CD4-positive, alpha-beta memory T cell (primary cell): ENCODE data around the gene ACTRT2. TPM values are rescaled to one million over a fixed set of nuclear protein-coding genes. Genes with fewer than 3 reads are reported as not detected.
A peak's percentile ranks its signal among the peaks of the same experiment; 100 is the strongest.

ENCODE experiments used
- CTCF ChIA-PET: fragments of 350-600 bp; sonication (Branson Sonifier 250); formaldehyde crosslinking; loops from one replicate; lab custom pipeline; 2021; ENCODE audit warnings: inconsistent platforms; ENCODE audit not compliant: partially characterized antibody; lab: Charles Lee
- POLR2A ChIA-PET: fragments of 350-600 bp; sonication (Branson Sonifier 250); formaldehyde crosslinking; loops from one replicate; lab custom pipeline; 2021; ENCODE audit not compliant: partially characterized antibody; lab: Charles Lee
- DNase-seq, 5 donors: peaks; one replicate each; pipeline versions ENCODE4 v3.0.0 to v3.0.0-alpha.2; 2020 to 2022; ENCODE audit warnings: mixed read lengths in 1 of 5
- H3K27ac ChIP-seq: one replicate; pipeline ENCODE4 v1.7.0; 2013; ENCODE audit warnings: low read depth, low read length
- H3K27me3 ChIP-seq: 2 replicates; pipeline ENCODE4 v1.7.0; 2013; ENCODE audit warnings: mild to moderate bottlenecking, low read length, moderate library complexity; ENCODE audit not compliant: insufficient read depth
- H3K36me3 ChIP-seq: 2 replicates; pipeline ENCODE4 v1.7.0; 2013; ENCODE audit warnings: mild to moderate bottlenecking, low read length, moderate library complexity; ENCODE audit not compliant: insufficient read depth
- H3K4me1 ChIP-seq: 2 replicates; pipeline ENCODE4 v1.7.0; 2013; ENCODE audit warnings: mild to moderate bottlenecking, low read length, moderate library complexity; ENCODE audit not compliant: insufficient read depth
- H3K4me3 ChIP-seq, 2 donors: one replicate each; pipeline ENCODE4 v1.7.0; 2013; ENCODE audit warnings: low read length in 2 of 2, mild to moderate bottlenecking in 1 of 2
- H3K9me3 ChIP-seq, 2 donors: one replicate each; pipeline ENCODE4 v1.7.0; 2013; ENCODE audit warnings: low read length in 2 of 2, control low read depth in 1 of 2; ENCODE audit not compliant: control insufficient read depth in 1 of 2
- H3K27ac Mint-ChIP-seq, 7 donors: one replicate each; pipeline ENCODE4 v1.8.0; 2020 to 2021; ENCODE audit warnings: mixed read lengths in 7 of 7, mild to moderate bottlenecking in 6 of 7, inconsistent platforms in 3 of 7, moderate library complexity in 3 of 7
- H3K27me3 Mint-ChIP-seq, 2 donors: one replicate each; pipeline ENCODE4 v1.8.0; 2020 to 2021; ENCODE audit warnings: mixed read lengths in 2 of 2
- H3K36me3 Mint-ChIP-seq, 2 donors: one replicate each; pipeline ENCODE4 v1.8.0; 2020 to 2021; ENCODE audit warnings: mixed read lengths in 2 of 2, inconsistent platforms in 1 of 2, mild to moderate bottlenecking in 1 of 2
- H3K4me1 Mint-ChIP-seq, 4 donors: one replicate each; pipeline ENCODE4 v1.8.0; 2020 to 2021; ENCODE audit warnings: mixed read lengths in 4 of 4, mild to moderate bottlenecking in 1 of 4
- H3K4me3 Mint-ChIP-seq, 8 donors: one replicate each; pipeline ENCODE4 v1.8.0; 2020 to 2021; ENCODE audit warnings: mixed read lengths in 8 of 8, mild to moderate bottlenecking in 7 of 8, moderate library complexity in 6 of 8, inconsistent platforms in 3 of 8
- H3K9me3 Mint-ChIP-seq, 8 donors: one replicate each; pipeline ENCODE4 v1.8.0; 2020 to 2021; ENCODE audit warnings: mixed read lengths in 8 of 8, mild to moderate bottlenecking in 5 of 8, inconsistent platforms in 3 of 8, moderate library complexity in 1 of 8
- intact Hi-C: fragments of 100-400 bp; cut with micrococcal nuclease; formaldehyde crosslinking; loops from one replicate; pipeline ENCODE4 v1.15.1; 2023
- polyA plus RNA-seq, 2 donors: library from polyadenylated mRNA; unstranded; fragments of 300-500 nt; fragmentation: Illumina TruSeq; gene quantifications; one replicate each; pipeline ENCODE4 v1.2.3, GENCODE V29; 2021
- total RNA-seq, 2 experiments: library from RNA; stranded (reverse); gene quantifications; one replicate each; pipeline ENCODE4 v1.2.3, GENCODE V29; 2021

The ACTRT2 gene
- total and polyA plus RNA-seq, 4 experiments from 2014 or later, result not detected

GRCh38 chr1:3017440-3018050 is 3.7 kb upstream of the ACTRT2 start:
- ChIA-PET POLR2A (no interaction called here), CTCF (no interaction called here)
- no peak overlapping the region for H3K27ac ChIP-seq
- H3K27me3 ChIP-seq, result no peaks in the 10 kb centered on the region
- H3K27me3 Mint-ChIP-seq, result peaks cover 8 to 10% of the 10 kb centered on the region in 2 donors
- peaks cover 0 to 3% (median 0%) of the 10 kb centered on the region in 8 donors for H3K9me3 Mint-ChIP-seq
- no peaks in the 10 kb centered on the region for H3K9me3 ChIP-seq
- H3K36me3 ChIP-seq, result no peaks in the 10 kb centered on the region
- no peak for DNase-seq
- H3K4me3 ChIP-seq, result no peak overlapping the region
- H3K27ac Mint-ChIP-seq, result no peak overlapping the region
- H3K4me1 ChIP-seq, result no peaks in the 10 kb centered on the region
- H3K36me3 Mint-ChIP-seq, result no peaks in the 10 kb centered on the region
- peaks cover 0 to 2% (median 0%) of the 10 kb centered on the region in 4 donors for H3K4me1 Mint-ChIP-seq
- intact Hi-C loops, result no loop called here
- H3K4me3 Mint-ChIP-seq, result no peak overlapping the region

DNA sequence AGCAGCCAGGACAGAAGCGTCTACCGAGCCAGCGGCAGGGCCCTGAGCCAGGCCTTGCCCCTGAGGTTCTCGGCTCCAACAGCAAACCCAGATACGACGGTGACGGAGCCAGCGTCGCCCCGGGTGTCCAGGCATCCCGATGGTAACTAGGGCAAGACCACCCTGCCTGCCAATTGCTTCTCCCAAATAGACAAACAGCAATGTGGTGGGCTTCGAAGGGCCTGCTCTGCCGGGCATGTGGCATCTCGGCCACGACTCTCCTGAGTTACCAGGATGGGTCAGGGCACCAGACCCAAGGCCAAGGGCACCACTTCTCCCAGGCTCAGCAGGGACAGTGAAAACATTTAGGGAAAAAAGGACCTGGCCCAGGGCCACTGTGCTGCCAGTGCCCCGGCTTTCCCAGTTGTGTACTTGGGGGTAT is 3.2 kb upstream of the ACTRT2 start:
- H3K36me3 ChIP-seq, result no peaks in the 10 kb centered on the region
- peaks cover 0 to 3% (median 0%) of the 10 kb centered on the region in 8 donors for H3K9me3 Mint-ChIP-seq
- DNase-seq, result no peak
- peaks cover 0 to 2% (median 0%) of the 10 kb centered on the region in 4 donors for H3K4me1 Mint-ChIP-seq
- H3K4me1 ChIP-seq, result no peaks in the 10 kb centered on the region
- H3K4me3 ChIP-seq, result no peak overlapping the region
- POLR2A ChIA-PET, result no interaction called here
- no peaks in the 10 kb centered on the region for H3K36me3 Mint-ChIP-seq
- no peaks in the 10 kb centered on the region for H3K9me3 ChIP-seq
- no peak overlapping the region for H3K4me3 Mint-ChIP-seq
- intact Hi-C loops, result no loop called here
- no peak overlapping the region for H3K27ac ChIP-seq
- CTCF ChIA-PET, result no interaction called here
- no peak overlapping the region for H3K27ac Mint-ChIP-seq
- no peaks in the 10 kb centered on the region for H3K27me3 ChIP-seq
- H3K27me3 Mint-ChIP-seq, result peaks cover 7 to 10% of the 10 kb centered on the region in 2 donors

- H3K4me1 ChIP-seq, result no peaks in the 10 kb centered on the region
- H3K36me3 ChIP-seq, result no peaks in the 10 kb centered on the region
- no peaks in the 10 kb centered on the region for H3K9me3 ChIP-seq
- Mint-ChIP-seq H3K27me3 (peaks cover 3 to 6% of the 10 kb centered on the region in 2 donors), H3K36me3 (no peaks in the 10 kb centered on the region), H3K27ac (no peak overlapping the region), H3K4me3 (no peak overlapping the region), H3K4me1 (no peaks in the 10 kb centered on the region), H3K9me3 (peaks cover 0 to 3% (median 0%) of the 10 kb centered on the region in 8 donors)
- DNase-seq, result no peak
- no peak overlapping the region for H3K27ac ChIP-seq
- no peaks in the 10 kb centered on the region for H3K27me3 ChIP-seq
- intact Hi-C loops, result no loop called here
- CTCF ChIA-PET, result no interaction called here
- no peak overlapping the region for H3K4me3 ChIP-seq
- POLR2A ChIA-PET, result no interaction called here
Measured at GRCh38 chr1:3018576-3018975, 2.7 kb upstream of the ACTRT2 start.

DNA sequence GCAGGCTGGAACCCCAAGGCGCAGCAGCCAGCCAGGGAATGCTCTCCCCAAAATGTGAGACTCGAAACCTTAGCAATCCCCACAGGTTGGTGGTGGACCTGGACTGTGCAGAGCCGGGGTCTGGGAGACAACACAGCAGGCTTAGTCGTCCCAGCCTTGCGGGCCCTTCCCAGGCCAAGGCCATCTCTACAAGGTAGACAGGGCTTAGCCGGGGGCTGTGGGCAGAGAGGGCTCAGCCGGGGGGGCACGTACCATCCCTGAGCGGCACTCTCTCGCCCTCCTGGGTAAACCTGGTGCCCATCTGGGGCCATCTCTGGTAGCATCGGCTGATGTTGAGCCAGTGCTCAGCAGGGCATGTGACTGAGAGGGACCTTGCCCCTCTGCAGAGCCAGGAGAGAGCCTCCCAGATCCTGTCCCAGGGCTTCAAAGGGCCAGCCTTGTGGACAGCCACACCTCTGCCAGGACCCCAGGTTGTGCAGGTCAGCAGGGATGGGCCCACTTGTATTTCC is 2.2 kb upstream of the ACTRT2 start:
- Histone ChIP-seq H3K4me3 (no peak overlapping the region), H3K27ac (no peak overlapping the region), H3K4me1 (no peaks in the 10 kb centered on the region), H3K36me3 (no peaks in the 10 kb centered on the region), H3K9me3 (no peaks in the 10 kb centered on the region), H3K27me3 (no peaks in the 10 kb centered on the region)
- Mint-ChIP-seq H3K4me3 (no peak overlapping the region), H3K9me3 (peaks cover 0 to 3% (median 0%) of the 10 kb centered on the region in 8 donors), H3K27ac (no peak overlapping the region), H3K4me1 (no peaks in the 10 kb centered on the region), H3K27me3 (peaks cover 3 to 5% of the 10 kb centered on the region in 2 donors), H3K36me3 (no peaks in the 10 kb centered on the region)
- POLR2A ChIA-PET, result no interaction called here
- intact Hi-C loops, result no loop called here
- no peak for DNase-seq
- CTCF ChIA-PET, result no interaction called here

GRCh38 chr1:3019516-3020051 is 1.7 kb upstream of the ACTRT2 start:
- Mint-ChIP-seq H3K4me1 (no peaks in the 10 kb centered on the region), H3K36me3 (no peaks in the 10 kb centered on the region), H3K9me3 (peaks cover 0 to 3% (median 0%) of the 10 kb centered on the region in 8 donors), H3K4me3 (no peak overlapping the region), H3K27me3 (peaks cover under 1 to 3% of the 10 kb centered on the region in 2 donors), H3K27ac (no peak overlapping the region)
- intact Hi-C loops, result no loop called here
- no peak overlapping the region for H3K4me3 ChIP-seq
- H3K27me3 ChIP-seq, result no peaks in the 10 kb centered on the region
- no peaks in the 10 kb centered on the region for H3K4me1 ChIP-seq
- no peaks in the 10 kb centered on the region for H3K9me3 ChIP-seq
- ChIA-PET CTCF (no interaction called here), POLR2A (no interaction called here)
- DNase-seq, result no peak
- no peak overlapping the region for H3K27ac ChIP-seq
- H3K36me3 ChIP-seq, result no peaks in the 10 kb centered on the region

DNA sequence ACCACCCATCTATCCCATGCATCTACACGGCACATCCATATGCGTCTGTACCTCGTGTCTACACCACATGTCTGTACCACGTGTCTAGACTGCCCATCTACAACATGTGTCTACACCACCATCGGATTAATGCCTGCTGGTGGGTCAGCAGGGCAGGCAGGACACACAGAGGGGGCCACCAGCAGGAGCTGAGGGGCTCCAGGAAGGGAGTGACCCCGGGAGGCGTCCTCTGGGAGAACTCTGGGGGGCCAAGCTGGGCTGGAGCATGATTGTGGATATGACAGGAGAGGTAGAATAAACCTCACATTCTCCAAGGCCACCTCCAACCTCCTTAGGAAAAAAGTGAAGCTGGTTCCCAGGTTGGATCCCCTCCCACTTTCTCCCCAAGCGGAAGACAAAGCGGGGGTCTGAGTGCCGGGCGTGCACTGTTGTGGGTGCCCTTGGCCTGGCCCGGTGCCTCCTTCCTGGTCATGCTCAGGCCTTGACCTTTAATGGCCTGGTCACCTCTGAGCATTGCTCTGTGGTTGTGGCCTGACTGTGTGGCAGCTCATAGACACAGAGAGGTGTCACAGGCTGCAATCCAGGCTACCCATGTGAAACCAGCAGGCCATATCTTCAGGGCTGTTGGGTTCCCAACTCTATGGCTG is 881 bp upstream of the ACTRT2 start:
- H3K4me3 ChIP-seq, result no peak overlapping the region
- H3K27ac Mint-ChIP-seq, result no peak overlapping the region
- intact Hi-C loops, result no loop called here
- no peak for DNase-seq
- no peaks in the 10 kb centered on the region for H3K36me3 ChIP-seq
- H3K9me3 Mint-ChIP-seq, result peaks cover 0 to 3% (median 0%) of the 10 kb centered on the region in 8 donors
- no peak overlapping the region for H3K27ac ChIP-seq
- H3K36me3 Mint-ChIP-seq, result no peaks in the 10 kb centered on the region
- CTCF ChIA-PET, result no interaction called here
- H3K27me3 Mint-ChIP-seq, result no peaks in the 10 kb centered on the region
- no peaks in the 10 kb centered on the region for H3K27me3 ChIP-seq
- H3K9me3 ChIP-seq, result no peaks in the 10 kb centered on the region
- POLR2A ChIA-PET, result no interaction called here
- H3K4me3 Mint-ChIP-seq, result no peak overlapping the region
- no peaks in the 10 kb centered on the region for H3K4me1 ChIP-seq
- no peaks in the 10 kb centered on the region for H3K4me1 Mint-ChIP-seq

DNA sequence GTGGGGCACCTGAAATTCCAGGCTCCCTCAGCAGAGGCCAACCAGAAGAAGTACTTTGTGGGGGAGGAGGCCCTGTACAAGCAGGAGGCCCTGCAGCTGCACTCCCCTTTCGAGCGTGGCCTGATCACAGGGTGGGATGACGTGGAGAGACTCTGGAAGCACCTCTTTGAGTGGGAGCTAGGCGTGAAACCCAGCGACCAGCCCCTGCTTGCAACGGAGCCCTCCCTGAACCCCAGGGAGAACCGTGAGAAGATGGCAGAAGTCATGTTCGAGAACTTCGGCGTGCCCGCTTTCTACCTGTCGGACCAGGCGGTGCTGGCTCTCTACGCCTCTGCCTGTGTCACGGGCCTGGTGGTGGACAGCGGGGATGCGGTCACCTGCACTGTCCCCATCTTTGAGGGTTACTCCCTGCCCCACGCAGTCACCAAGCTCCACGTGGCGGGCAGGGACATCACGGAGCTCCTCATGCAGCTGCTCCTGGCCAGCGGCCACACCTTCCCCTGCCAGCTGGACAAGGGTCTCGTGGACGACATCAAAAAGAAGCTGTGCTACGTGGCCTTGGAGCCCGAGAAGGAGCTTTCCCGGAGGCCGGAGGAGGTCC is 634 bp downstream of the ACTRT2 start:
- Histone ChIP-seq H3K4me1 (no peaks in the 10 kb centered on the region), H3K4me3 (no peak overlapping the region), H3K36me3 (no peaks in the 10 kb centered on the region), H3K27ac (no peak overlapping the region), H3K9me3 (no peaks in the 10 kb centered on the region), H3K27me3 (no peaks in the 10 kb centered on the region)
- no peaks in the 10 kb centered on the region for H3K27me3 Mint-ChIP-seq
- H3K4me3 Mint-ChIP-seq, result no peak overlapping the region
- POLR2A ChIA-PET, result no interaction called here
- H3K36me3 Mint-ChIP-seq, result no peaks in the 10 kb centered on the region
- H3K4me1 Mint-ChIP-seq, result no peaks in the 10 kb centered on the region
- DNase-seq, result no peak
- H3K27ac Mint-ChIP-seq, result peak overlapping the region in 1 of 7 donors; percentile 7
- CTCF ChIA-PET, result no interaction called here
- peaks cover 0 to 3% (median 0%) of the 10 kb centered on the region in 8 donors for H3K9me3 Mint-ChIP-seq
- intact Hi-C loops, result no loop called here
